ENCODE measurements around the gene MAN1A1.

Gene MAN1A1

DNA sequence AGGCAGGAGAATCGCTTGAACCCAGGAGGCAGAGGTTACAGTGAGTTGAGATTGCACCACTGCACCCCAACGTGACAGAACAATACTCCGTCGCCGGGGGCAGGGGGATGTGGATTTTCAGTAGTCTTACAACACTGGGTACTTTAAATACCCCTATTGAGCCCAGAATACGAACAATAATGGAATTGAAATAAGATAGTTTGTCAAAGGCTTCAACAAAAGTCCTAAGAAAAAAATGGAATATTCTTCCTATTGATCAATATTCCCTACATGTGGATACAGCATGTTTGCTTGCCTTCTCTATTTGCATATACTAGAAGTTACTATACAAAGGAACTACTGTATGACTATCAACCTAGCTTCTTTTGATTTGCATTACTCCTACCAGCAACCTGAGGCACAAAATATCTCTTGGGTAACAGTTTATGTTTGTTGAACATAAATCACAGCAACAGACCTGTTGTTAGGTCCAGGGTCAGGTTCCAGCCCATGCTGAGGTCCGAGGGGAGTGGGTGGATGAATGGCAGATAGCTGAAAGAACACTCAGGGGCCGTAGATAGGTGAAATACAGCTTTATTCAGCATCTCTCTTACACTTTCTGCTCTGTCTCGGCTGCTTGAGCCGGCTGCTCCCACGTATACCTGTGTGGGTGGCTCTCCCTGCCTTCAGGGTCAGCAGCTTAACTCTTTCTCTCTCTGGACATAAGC is 23.8 kb downstream of the MAN1A1 start:
- no peak for DNase-seq (ENCODE audit: low read depth in 2 of 2)

DNA sequence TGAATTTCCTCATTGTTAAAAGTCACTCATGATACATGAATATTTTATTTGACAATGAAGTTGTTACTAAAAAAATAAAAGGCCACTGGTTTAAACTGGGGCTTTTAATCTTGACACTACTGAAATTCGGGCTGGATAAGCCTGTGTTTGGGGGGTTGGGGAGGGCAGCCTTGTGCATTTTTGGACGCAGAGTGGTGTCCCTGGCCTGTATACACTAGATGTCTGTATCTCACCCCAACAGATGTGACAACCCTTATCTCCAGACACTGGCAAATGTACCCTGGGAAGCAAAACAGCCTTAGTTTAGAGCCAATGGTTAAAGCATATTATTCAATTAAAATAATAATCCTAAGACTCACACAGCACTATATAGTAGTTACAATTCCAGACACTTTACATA is 24.8 kb downstream of the MAN1A1 start:
- no peak for DNase-seq (ENCODE audit: low read depth in 2 of 2)

DNA sequence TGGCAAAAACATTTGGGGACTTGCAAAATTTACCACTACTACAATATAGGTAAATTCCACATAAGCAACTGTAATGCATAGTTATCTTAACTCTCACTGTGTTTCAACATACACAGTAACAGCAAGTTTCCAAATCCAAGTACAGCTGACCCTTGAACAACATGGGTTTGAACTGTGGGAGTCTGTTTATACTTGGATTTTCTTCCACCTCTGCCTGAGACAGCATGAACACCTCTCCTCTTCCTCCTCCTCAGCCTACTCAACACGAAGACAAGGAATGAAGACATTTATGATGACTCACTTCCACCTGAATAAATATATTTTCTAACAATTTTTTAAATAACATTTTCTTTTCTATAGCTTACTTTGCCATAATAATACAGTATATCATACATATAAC is 25.6 kb downstream of the MAN1A1 start:
- DNase-seq (ENCODE audit: low read depth in 2 of 2): no peak

DNA sequence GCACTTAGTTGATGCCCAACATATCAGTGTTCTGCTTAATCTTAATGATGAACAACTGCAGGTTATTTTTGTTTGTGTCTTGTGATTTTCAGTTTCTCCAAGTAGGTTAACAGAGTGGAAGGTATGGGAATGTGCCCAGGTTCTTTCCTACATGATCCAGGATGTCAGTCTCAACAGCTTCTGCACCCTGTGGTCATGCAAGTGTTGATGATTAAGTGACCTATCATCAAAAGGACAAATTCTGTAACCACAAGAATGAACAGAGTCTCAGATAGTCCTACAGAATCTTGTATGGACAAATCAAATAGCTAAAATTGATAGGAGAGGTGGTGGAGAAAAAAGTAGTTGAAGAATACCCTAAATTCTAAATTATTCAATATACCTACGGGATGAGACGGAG is 26.1 kb downstream of the MAN1A1 start:
- DNase-seq (ENCODE audit: low read depth in 2 of 2): no peak

DNA sequence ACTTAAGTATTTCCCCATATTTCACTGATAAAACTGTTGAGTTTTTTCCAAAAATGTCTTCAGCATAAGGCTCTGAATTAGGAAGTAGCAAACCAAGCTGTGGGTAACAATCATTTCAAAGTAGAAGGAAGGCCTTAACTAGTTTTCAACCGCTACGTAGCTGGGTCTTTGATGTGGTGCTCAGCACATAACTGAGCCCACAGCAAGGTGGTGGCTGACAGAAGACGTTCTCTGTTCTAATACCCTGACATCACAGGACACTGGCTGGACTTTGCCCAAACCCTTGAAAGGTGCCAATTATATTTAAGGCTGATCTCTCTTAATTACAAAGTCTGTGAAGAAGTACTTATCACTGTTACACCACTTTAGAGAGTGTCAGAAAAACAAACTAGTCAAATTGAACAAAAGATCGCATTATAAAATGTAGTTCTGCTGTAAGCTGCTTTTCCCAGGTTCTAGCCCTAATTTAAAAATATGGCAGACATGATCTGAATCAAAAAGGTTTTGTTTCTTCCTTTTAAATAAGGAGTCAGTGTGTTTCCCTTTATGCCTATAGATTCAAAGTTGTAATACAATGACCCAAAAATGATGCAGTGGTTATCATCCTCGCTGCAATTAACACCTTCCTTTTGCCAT is 26.7 kb downstream of the MAN1A1 start:
- DNase-seq (ENCODE audit: low read depth in 2 of 2): no peak

DNA sequence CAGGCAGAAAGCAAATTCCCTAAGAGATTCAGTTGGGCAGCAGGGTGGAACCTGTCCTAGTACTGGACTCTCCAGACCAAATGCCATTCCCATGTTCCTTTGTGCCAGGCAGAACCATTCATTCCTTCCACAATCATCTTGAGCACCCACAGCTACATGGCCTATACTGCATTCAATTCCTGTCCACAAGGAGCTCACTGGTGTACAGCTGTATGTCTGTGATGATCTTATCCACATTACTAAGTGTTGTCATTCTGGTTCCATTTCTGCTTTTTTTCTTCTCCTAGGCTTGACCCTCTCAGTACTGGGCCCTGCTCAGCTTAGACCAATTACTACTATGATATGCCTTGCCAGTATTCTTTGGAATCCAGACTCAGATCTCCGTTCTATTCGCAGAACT is 27.5 kb downstream of the MAN1A1 start:
- no peak for DNase-seq (ENCODE audit: low read depth in 2 of 2)

DNA sequence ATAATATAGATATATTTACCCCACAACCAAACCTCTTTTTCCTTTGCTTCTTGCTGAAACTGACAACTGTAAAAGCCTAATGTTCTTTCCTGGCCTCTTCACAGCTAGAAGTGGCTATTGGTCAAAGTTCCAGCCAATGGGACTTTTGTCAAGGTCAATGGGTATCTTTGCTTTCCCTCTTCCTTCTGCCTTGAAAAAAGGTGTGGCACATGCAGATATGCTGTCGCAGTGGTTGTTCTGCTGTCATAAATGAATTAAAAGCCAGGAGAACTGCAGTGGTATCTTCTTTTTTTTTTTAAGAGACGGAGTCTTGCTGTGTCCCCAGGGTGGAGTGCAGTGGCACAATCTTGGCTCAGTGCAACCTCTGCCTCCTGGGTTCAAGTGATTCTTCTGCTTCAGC is 29.9 kb downstream of the MAN1A1 start:
- DNase-seq (ENCODE audit: low read depth in 2 of 2): no peak

DNA sequence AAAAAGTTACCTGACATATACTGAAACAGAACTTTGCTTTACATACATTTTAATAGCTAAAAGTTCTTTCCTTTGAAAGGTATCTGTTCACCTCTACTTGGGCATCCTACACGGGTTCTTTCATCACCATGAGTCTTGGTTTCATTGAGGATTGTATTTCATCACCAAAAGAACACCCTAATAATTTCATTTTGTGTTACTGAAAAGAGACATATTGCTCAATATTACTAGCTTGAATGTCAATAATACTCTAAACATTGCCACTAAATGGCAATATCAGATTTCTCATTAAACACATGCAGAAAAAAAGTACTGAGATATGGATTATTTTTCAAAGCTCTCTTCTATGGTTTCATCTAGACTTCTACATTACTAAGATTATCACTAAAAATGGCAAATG is 30.8 kb downstream of the MAN1A1 start:
- no peak for DNase-seq (ENCODE audit: low read depth in 2 of 2)

DNA sequence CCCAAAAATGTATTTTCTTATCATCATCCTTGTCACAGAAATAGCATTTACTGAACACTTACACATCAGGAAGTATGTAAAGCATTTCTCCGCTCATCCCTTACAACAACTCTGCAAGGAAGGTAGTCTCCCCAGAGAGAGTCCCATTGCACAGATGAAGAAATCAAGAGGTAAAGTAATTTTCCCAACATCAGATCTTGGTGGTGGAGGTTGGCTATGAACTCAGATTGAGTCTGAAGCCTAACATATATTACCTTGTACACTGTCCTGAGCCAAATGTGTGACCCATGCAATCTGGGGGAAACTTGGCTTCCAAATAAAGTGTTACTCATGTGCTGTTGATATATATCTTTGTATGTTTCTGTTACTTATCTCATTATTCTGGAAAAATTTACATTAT is 31.4 kb downstream of the MAN1A1 start:
- no peak for DNase-seq (ENCODE audit: low read depth in 2 of 2)

DNA sequence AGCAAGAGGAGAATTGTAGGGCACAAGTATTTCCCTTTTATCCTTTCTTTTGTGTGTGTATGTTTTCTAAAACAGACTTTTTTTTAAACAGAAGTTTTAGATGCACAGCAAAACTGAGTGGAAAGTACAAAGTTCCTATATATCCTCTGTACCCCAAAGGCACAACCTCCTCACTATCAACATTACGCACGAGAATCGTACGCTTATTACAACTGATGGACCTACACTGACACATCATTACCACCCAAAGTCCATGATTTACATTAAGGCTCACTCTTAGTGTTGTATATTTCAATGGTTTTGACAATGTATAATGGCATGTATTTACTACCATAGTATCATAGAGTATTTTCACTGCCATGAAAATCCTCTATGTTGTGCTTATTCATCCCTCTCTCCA is 32.6 kb downstream of the MAN1A1 start:
- DNase-seq (ENCODE audit: low read depth in 2 of 2): no peak

DNA sequence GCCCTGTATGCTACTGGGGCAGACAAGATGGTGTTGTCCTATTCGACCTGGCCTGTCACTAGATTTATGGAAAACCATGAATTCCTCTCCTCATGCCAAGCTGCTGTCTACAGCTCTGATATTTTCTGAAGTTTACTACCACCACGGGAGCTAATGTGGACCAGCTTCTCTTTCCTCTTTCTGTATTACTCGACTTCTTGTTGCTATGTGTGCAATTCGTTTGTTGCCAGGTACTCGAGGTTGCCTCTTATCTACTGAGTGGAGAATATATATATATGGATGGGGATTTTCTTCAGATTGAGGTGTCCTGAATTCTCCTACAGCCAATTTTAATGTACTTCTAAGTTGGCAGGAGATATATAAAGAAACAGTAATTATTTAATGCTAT is 34.7 kb downstream of the MAN1A1 start:
- no peak for DNase-seq (ENCODE audit: low read depth in 2 of 2)

DNA sequence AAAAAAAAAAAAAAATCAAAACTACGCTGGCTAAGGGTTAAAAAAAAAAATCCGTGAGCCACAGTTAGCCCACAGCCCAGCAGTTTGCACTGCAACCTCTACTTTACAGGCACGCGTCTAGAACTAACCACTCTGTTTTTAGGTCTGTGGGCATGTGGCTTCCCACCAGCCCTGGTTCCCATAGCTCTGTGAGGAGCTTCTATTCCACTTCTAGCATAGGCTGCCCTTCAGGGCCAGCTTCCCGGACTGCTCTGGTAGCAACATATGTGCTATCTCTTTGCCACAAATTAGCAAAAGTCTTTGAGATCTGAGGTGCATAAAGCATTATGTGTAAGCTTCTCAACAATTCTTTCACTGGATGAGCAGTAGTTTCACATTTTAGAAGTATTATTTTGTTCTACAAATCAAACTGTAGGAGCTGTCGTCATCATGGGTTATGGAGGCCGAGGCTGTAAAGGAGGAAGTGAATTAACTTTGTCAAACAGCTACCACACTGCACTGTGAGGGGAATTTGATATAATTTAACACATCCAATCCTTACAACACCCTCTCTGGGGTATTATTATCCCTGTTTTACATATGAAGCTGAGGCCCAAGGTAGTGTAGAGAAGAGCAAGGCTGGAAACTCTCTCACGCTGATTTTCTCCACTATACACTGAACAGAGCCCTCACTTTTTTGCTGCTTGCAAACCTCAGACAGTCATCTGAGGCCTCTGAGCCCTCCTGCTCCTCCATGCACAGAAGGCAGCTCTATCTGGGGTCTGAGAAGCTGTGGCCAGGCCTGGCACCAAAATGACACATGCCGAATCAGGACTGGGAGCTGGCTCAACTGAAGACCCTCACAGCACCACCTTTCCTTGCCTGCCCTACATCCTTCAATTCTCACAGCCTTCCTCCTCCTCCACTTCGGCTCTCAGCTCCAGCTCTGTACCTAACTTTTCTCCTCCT is 35.4 kb downstream of the MAN1A1 start:
- DNase-seq (ENCODE audit: low read depth in 2 of 2): peak in 1 of 2 donors; percentile 34

DNA sequence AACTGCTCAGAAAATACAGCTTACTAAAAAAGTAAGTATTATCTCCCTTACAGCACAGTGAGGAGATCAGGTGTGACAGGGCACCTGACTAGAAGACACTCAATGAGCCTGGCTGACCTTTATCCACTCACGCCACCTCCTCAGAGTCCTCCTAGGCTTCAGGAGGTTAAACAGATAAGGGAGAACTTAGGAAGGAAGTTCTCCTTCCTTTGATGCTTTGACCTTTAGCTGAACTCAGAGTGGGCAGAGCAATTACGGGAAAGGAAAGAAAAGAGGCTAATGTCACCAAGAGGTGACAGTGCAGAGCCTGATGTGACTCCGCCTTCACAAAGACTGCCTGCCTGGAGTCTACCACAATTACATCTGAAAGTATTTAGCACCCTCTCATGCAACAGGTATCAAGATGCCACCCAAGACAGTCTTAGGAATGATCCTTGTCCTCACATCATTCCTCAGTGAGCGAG is 36.7 kb downstream of the MAN1A1 start:
- no peak for DNase-seq (ENCODE audit: low read depth in 2 of 2)

DNA sequence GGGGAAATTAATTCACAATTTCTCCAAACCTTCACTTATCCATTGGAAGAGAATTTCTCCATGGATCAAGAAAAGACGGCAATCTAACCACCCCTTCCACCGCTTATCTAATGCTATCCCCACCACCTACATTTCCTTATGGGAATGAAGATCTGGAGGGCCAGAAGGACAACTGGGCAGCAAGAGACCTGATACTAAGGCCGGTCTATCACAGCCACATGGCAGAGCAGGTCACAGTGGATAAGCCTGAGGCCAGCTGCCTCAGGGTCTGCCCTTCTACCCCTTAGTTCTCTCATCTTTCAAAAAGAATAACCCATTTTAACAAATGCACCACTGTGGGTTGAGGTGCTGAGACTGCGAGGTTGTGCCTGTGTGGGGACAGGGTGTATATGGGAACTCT is 37.1 kb downstream of the MAN1A1 start:
- no peak for DNase-seq (ENCODE audit: low read depth in 2 of 2)

DNA sequence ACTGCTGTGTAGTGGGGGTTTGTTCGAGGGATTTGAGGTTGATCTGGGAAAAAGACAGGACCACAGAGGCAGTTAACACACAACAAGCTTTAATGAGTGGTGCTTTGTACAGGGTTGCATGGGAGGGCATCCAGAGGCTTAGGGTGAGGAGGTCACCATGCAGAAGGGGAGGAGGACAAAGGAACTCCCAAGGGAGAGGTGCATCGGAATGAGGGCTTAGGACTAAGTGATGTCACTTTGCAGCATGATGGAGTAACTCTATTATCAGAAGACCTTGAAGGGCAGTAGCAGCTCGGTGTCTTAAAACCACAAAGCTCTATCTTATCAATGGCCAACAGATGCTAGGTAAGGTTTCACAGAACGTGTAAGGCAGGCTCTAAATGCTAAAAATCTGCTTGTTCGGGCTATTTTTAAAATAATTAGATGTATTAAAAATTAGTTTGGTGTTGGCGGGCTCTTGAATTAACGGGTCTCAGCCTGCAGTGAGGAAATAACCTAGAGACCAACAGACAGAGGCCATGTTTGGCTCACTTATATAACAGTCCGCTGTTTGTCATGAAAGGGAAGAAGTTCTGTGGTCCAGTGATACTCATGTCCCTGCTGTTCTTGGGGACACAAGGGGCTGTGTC is 37.9 kb downstream of the MAN1A1 start:
- no peak for DNase-seq (ENCODE audit: low read depth in 2 of 2)

DNA sequence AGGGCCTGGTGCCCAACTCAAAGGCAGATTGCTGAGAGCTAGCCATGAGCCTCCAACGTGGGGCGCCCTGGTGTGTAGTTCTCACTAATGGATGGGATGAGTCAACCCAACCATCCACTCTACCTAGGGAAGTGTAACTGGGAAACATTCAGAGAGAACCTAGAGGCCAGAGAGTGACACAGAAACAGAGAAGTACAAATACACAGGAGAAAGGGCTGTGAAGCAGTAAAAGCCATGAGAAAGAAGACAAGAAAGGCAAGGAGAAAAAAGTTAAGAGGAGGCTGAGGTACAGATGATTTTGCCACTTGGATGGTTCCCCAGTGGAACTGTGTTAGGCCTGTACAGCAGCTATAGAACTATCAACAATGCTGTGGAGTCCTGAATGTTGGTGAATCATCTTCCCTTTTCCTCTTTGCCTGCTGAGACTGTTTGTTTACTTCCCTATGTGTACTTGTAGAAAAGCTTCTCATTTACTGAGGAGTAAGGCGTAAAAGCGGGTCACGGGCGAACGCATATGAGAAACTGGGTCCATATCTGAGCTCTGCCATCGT is 39.0 kb downstream of the MAN1A1 start:
- no peak for DNase-seq (ENCODE audit: low read depth in 2 of 2)

DNA sequence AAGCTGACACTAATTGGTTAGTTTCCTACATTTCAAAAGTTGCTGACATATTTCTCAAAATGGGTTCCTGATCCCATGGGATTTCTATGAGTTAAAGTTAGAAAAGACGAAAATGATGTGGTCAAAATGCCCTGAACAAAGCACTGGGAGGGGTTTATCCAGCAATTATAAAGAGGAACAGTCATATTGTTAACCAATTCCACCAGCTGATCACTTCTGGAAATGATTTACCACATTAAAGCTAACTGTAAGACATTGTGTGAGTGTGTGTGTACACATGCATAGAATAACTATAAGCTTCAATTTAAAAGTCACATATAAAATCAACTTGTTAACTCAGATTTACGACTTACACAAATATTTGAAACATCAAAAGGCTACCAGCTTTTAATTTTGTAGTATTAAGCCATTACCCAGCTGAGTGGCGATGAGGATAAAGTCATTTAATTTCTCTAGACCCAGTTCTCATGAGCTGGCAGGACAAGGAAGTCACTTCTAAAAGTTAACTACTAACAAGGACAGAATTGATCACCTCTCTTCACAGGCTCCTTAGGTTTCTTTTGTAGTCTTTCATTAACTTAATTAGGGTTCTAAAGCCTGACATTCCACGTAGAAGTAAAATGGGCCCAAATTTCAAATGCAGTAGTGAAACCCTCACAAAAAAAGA is 40.4 kb downstream of the MAN1A1 start:
- no peak for DNase-seq (ENCODE audit: low read depth in 2 of 2)

DNA sequence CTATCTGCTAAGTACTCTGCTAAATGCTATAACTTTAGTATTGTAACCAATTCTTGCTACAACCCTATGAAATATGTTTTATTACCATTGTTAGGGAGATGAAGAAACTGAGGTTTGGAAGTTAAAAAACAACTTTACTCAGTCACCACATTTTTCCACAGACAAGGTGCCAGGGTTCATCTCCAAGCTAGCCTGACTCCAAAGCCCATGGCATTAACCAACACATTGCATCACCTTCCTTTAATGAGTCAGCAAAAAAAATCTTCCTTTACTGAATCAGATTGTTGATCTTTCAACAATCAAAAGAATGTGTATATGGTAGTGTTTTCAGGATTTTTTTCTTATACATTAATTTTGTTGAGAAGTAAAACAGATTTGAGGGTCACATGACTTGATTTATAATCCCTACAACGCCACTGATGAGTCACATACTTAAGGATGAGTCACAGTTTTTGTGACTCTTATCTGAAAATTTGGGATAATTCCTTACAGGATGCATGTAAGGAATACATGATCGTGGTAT is 41.5 kb downstream of the MAN1A1 start:
- no peak for DNase-seq (ENCODE audit: low read depth in 2 of 2)

DNA sequence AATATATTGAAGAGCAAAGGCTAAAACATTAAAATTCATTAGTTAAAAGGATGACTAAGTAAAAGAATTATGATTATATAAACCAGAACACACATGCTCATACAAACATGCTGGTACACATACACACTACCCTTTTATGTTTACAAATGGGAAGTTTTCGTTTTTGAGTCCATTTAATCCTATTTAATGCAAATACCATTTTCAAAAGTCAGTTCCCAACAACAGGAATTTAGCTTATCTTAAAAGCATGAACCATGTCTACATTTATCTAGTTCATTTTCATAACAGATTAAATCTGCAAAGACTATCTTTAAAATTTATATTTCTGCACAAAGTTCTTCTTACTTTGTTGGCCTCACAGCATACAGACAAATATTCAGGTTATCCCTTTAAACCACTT is 42.5 kb downstream of the MAN1A1 start:
- no peak for DNase-seq (ENCODE audit: low read depth in 2 of 2)

DNA sequence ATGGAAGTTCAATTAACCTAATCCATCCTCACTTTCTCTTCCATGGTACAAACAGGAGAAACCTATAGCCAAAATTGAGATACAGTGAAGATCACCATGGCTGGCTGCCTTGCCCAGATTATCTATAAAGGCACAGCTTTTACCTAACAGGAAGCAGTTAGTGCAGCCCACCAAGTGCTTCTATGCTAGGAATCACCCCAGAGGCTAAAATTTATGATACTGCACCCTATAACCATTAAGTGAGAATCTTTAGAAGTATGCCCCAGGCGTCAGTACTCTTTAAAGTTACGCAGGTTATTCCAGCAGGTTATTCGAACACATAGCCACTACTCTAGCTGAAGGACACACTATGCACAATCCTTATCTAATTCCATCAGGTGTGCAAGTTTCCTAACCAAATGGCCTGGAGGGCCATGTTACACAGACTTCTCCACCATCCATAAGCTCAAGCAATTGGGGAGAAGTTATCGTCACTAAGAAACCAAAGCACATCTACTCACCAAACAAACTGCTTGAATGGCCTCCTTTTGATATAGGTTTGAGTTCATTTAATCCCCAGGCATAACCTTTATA is 43.1 kb downstream of the MAN1A1 start:
- DNase-seq (ENCODE audit: low read depth in 2 of 2): no peak

All from stimulated activated CD8-positive, alpha-beta memory T cell treated with anti-CD3 and anti-CD28 coated beads, Interleukin-15, amount 100 ng/mL, for 48 hours (primary cell).